Activated T-cell treated with anti-CD3 and anti-CD28 coated beads, Interleukin-2, amount 50 U/mL, for 1 hour (primary cell): ENCODE results near the gene OXGR1.

Experiments
- DNase-seq: peaks from one replicate; pipeline ENCODE4 v3.0.0-alpha.2; 2020

The OXGR1 gene

DNA sequence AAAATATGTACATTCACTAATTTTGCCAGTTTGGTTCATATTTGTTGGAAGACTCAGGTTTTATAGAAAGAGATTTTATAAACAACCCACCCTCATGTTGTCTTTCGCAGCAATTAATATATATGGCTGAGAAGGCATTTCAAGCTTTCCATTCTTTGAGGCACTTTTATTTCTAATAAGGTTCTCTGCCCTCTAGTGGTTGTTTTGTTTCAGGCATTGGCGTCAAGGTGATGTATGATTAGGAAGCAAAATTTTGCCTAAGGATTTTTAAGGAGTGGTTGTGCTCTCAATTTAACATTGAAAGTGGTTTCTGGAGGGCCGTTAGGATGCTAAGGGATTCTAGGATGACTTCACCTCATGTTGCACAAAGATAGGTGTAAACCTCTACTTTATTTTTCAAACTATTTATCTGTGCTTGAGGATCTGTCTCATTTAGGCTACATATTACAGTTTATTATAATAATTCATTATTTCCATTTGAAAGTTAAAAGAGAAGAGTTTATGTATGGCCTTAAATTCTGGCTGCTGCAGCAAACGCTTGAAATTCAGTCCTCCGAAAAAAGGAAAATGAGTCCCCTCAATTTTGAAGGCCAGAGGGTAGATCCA lies 35.9 kb downstream of the OXGR1 start:
- DNase-seq, result no peak

DNA sequence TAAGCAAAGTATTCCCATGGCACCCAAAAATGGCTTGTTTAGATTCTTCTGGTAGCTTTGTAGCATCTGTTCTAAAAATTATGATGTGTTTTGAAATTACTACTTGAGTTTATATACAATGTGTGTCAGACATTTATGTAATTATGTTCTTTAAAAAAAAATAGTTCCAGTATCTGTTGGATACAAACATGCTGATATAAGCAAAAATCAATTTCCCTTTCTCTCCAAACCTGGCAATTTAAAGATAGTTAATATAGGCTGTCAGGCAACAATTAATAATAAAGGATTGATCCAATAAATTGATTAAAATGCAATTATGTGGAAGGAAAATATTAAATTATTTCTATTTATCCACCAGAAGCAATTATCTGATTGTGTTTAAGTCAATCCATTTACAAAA lies 41.7 kb downstream of the OXGR1 start:
- no peak for DNase-seq

DNA sequence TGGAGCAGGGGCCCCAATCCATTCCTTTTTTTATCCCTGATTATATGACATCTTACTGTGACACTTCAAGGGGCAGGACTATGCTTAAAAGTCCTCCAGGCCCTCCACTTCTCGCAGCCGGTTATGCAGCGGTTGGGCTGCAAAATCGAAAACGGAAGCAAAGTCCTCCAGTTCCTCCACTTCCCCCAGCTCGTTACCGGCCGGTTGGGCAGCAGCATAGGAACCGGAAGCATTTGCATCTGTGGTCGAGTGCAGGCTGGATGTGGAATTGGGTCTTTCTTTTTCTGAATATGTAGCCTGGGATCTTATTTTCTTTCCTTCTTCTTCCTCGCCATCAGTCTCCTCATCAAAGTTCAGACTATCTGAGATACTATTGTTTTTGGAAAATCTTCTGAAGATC lies 46.1 kb downstream of the OXGR1 start:
- DNase-seq, result no peak

DNA sequence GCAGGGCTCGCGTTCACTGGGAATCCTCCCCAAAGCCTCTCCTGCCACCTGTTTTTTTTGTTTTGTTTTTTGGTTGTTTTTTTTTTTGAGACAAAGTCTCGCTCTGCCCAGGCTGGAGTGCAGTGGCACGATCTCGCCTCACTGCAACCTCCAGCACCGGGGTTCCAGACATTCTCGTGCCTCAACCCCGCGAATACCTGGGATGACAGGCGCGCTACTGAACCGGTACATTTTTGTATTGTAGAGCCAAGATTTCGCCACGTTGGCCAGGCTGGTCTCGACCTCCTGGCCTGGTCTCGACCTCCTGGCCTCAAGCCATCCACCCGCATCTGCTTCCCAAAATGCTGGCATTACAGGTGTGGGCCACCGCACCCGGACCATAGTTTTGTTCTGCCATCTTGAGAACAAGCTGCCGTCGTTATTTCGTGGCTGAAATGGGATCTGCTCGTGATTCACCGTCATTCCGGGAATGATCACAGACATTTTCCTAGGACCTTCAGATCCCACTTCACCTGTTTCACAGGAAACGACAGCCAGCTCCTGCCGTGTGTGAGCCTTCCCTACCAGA lies 46.8 kb downstream of the OXGR1 start:
- DNase-seq, result no peak

DNA sequence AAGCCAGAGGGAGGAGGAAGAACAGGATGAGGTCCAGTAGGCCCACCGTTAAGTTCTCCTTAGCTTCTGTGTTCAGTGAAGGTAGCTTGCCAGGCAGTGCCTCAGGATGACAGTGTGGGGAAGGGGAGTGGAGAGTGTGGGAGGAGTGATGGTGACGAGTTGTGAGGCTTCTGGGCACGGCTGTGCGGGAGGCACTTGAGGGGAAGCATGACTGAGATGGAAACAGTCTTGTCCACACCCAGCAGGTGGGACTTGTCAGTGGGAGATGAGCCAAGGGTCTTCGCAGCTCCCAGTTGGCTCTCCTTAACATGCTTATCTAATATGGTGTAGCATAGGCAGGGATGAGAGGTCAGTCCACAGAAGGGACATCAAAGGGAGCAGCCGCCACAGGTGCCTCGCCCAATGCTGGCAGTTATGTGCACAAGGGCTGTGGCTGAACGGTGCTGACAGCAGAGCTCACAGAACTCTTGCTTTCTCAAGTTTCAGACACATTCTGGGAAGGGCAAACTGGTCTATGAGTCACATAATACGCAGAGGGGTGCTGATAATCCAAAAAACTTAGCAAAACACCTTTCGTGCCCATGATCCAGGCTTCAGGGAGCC lies 47.5 kb downstream of the OXGR1 start:
- DNase-seq, result no peak

DNA sequence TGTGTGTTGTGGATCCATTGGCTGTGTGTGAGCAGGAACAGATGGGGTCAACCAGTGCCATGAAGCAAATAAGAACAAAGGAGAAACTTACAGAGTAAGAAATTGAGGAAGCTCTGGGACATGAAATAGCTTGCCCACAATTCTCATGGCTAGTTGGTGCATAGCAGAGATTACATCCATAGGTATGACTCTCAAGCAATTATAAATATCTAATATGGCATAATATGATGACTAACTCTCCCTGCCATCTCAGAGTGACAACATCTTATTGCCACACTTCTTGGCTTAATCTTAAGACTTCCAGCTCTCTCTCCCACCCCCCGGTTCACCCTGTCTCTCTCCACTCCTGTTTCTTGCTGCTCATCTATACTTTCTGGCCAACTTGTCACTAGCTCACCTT lies 53.3 kb downstream of the OXGR1 start:
- no peak for DNase-seq

DNA sequence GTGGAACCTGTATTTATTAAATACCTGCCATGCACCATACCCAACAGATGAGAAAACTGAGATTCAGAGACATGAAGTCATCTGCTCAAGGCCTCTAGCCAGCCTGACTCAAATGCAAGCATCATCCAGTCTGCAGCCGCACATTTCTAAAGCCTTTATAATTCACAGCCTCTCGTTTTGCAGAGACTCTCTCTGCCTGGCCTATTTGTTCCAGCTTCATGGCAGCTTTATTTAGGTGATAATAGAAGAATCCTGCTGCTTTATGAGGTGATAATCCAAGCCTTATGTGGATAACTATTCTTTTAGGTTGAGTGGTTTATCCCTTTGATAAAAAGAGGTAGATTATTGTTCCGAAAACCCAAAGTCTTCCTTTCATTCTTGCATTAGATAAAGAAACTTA lies 58.4 kb downstream of the OXGR1 start:
- no peak for DNase-seq
